Right atrium auricular region (tissue), 2 donors: ENCODE results near the gene MAK. TPM values are rescaled to one million over a fixed set of nuclear protein-coding genes. Genes with fewer than 3 reads are reported as not detected.

ENCODE experiments used
- DNase-seq: peaks from one replicate; pipeline ENCODE4 v3.0.0-alpha.2; 2019; ENCODE audit warnings: low spot score
- H3K27ac ChIP-seq, 2 donors: fragments of 200-600 bp; sonication (generic); 1 replicate in 1 of 2; 2 replicates in 1 of 2; pipeline ENCODE4 v1.5.1; 2016 to 2019
- H3K27me3 ChIP-seq, 2 donors: fragments of 200-600 bp; sonication (generic); one replicate each; pipeline versions ENCODE4 v1.5.1 to v1.6.0; 2017 to 2019
- H3K36me3 ChIP-seq: fragments of 200-600 bp; sonication (generic); one replicate; pipeline ENCODE4 v1.5.1; 2016
- H3K4me1 ChIP-seq, 2 donors: fragments of 200-600 bp; sonication (generic); one replicate each; pipeline versions ENCODE4 v1.5.1 to v1.6.0; 2017 to 2019
- H3K4me3 ChIP-seq, 2 donors: fragments of 200-600 bp; sonication (generic); 1 replicate in 1 of 2; 2 replicates in 1 of 2; pipeline ENCODE4 v1.5.1; 2017 to 2019; ENCODE audit warnings: mild to moderate bottlenecking in 1 of 2, moderate library complexity in 1 of 2
- H3K9me3 ChIP-seq, 2 donors: fragments of 200-600 bp; sonication (generic); one replicate each; pipeline ENCODE4 v1.5.1; 2019
- total RNA-seq, 2 donors: library from RNA; depleted of rRNA; stranded (reverse); fragments of >200 nt; gene quantifications; one replicate each; pipeline ENCODE4 v1.1.0, GENCODE V29; 2016
- TF ChIP-seq, protein P1 (sequence below), 2 donors: fragments of 200-600 bp; sonication (generic); IDR thresholded peaks; one replicate each; pipeline ENCODE4 v1.5.1; 2019; ENCODE audit warnings: antibody characterized with exemption in 2 of 2

MAK gene
- total RNA-seq, 2 donors from 2014 or later, result 0.16 TPM; not detected in 1

- TF ChIP-seq, protein P1, sequence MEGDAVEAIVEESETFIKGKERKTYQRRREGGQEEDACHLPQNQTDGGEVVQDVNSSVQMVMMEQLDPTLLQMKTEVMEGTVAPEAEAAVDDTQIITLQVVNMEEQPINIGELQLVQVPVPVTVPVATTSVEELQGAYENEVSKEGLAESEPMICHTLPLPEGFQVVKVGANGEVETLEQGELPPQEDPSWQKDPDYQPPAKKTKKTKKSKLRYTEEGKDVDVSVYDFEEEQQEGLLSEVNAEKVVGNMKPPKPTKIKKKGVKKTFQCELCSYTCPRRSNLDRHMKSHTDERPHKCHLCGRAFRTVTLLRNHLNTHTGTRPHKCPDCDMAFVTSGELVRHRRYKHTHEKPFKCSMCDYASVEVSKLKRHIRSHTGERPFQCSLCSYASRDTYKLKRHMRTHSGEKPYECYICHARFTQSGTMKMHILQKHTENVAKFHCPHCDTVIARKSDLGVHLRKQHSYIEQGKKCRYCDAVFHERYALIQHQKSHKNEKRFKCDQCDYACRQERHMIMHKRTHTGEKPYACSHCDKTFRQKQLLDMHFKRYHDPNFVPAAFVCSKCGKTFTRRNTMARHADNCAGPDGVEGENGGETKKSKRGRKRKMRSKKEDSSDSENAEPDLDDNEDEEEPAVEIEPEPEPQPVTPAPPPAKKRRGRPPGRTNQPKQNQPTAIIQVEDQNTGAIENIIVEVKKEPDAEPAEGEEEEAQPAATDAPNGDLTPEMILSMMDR (IDR thresholded peaks at IDR 0.05), result no peak
- no peaks in the 10 kb centered on the region for H3K9me3 ChIP-seq
- DNase-seq, result no peak
- peak overlapping the region; percentile 77 to 84 for H3K27ac ChIP-seq
- H3K4me3 ChIP-seq, result peak overlapping the region; percentile 42 to 67
- peaks cover 0 to 35% of the 10 kb centered on the region in 2 donors for H3K4me1 ChIP-seq
- H3K27me3 ChIP-seq, result no peaks in the 10 kb centered on the region
- H3K36me3 ChIP-seq, result no peaks in the 10 kb centered on the region
These were observed 117.9 kb downstream of the MAK start for GRCh38 chr6:10720265-10720959.

DNA sequence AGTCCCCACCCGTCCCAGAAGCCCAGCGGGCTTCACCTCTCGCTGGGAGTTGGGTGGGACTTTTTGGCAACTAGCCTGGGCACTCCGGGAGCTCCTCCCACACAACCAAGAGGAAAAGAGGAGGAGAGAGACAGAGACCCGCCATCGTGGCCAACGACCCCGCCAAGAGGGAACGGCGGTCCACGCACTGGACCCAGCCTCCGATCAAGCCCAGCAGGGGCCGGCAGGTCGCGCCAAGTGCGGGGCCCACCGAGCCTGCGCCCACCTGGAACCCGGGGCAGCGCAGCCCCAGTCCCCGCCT, 118.4 kb downstream of the MAK start:
- Histone ChIP-seq H3K27me3 (no peaks in the 10 kb centered on the region), H3K9me3 (no peaks in the 10 kb centered on the region), H3K4me3 (peak overlapping the region; percentile 42 to 67), H3K36me3 (no peaks in the 10 kb centered on the region), H3K4me1 (peaks cover 0 to 30% of the 10 kb centered on the region in 2 donors), H3K27ac (peak overlapping the region; percentile 77 to 84)
- DNase-seq, result no peak
- TF ChIP-seq, protein P1 (IDR thresholded peaks at IDR 0.05), result no peak

GRCh38 chr6:10719296-10719963, 118.9 kb downstream of the MAK start:
- Histone ChIP-seq H3K4me3 (peak overlapping the region; percentile 42 to 67), H3K4me1 (peaks cover 0 to 25% of the 10 kb centered on the region in 2 donors), H3K36me3 (no peaks in the 10 kb centered on the region), H3K27ac (peak overlapping the region; percentile 77 to 84), H3K27me3 (no peaks in the 10 kb centered on the region), H3K9me3 (no peaks in the 10 kb centered on the region)
- TF ChIP-seq, protein P1 (IDR thresholded peaks at IDR 0.05), result no peak
- DNase-seq, result no peak

- H3K4me3 ChIP-seq, result no peak overlapping the region
- no peaks in the 10 kb centered on the region for H3K9me3 ChIP-seq
These were observed 124.4 kb downstream of the MAK start for GRCh38 chr6:10713962-10714361.

More at GRCh38 chr6:10713962-10714361, 124.4 kb downstream of the MAK start:
- no peak for DNase-seq
- TF ChIP-seq, protein P1 (IDR thresholded peaks at IDR 0.05), result no peak
- H3K4me1 ChIP-seq, result no peaks in the 10 kb centered on the region
- H3K36me3 ChIP-seq, result peaks cover 3% of the 10 kb centered on the region
- H3K27ac ChIP-seq, result no peak overlapping the region
- H3K27me3 ChIP-seq, result no peaks in the 10 kb centered on the region

Other genes with a start within 250 kb of the MAK start
- gene C6orf52, start 143.9 kb downstream of the MAK start, total RNA-seq, result not detected
- gene PAK1IP1, start 143.6 kb downstream of the MAK start, total RNA-seq, result 10 to 100 TPM in 1 of 2 donors, 1 to 10 TPM in 1; 9.0 to 10.4 TPM
- 100 to 1,000 TPM; 123 to 133 TPM for gene TMEM14C, start 115.5 kb downstream of the MAK start, total RNA-seq
- 100 to 1,000 TPM in 1 of 2 donors, 10 to 100 TPM in 1; 93.5 to 100 TPM for gene TMEM14B, start 90.7 kb downstream of the MAK start, total RNA-seq
- gene GCM2, start 43.5 kb upstream of the MAK start, total RNA-seq, result not detected
- 1 to 10 TPM in 1 of 2 donors, under 1 TPM in 1; 0.20 to 1.1 TPM for gene SYCP2L, start 48.5 kb upstream of the MAK start, total RNA-seq
- gene ELOVL2, start 205.8 kb upstream of the MAK start, total RNA-seq, result 1 to 10 TPM in 1 of 2 donors, under 1 TPM in 1; 0.86 to 1.6 TPM